Smooth muscle cell of the brain vasculature (primary cell): Measurements from ENCODE around the gene APOE.
"Not testable (repeated sequence)": the region's sequence is repeated elsewhere in the genome, so short reads cannot be mapped to it uniquely, and the experiment has no call there.

ENCODE experiments used
- DNase-seq: peaks from one replicate; pipeline ENCODE4 v3.0.0-alpha.2; 2012; ENCODE audit warnings: low read depth, low spot score

The APOE gene

GRCh38 chr19:44884566-44884965 lies 21.0 kb upstream of the APOE start:
- DNase-seq: no peak

GRCh38 chr19:44886141-44886540 lies 19.5 kb upstream of the APOE start:
- DNase-seq: no peak

- DNase-seq: no peak
These were observed 17.9 kb upstream of the APOE start for GRCh38 chr19:44887648-44888047.

GRCh38 chr19:44888335-44888734 lies 17.3 kb upstream of the APOE start:
- not testable (repeated sequence) for DNase-seq

GRCh38 chr19:44889830-44890365 lies 15.7 kb upstream of the APOE start:
- no peak for DNase-seq

- peak; percentile 99 for DNase-seq
These were observed 15.1 kb upstream of the APOE start for GRCh38 chr19:44890366-44891015.

GRCh38 chr19:44891016-44891882 lies 14.3 kb upstream of the APOE start, which contains the start of gene TOMM40:
Gene TOMM40, plus strand, starts transcription at chr19:44891254. Its CDS starts 162 bp downstream, at chr19:44891416.
- no peak for DNase-seq

- no peak for DNase-seq
These were observed 12.7 kb upstream of the APOE start for GRCh38 chr19:44892932-44893331.

GRCh38 chr19:44893332-44894051 lies 12.1 kb upstream of the APOE start:
- no peak for DNase-seq

- no peak for DNase-seq
These were observed 11.6 kb upstream of the APOE start for GRCh38 chr19:44894052-44894400.

- DNase-seq: no peak
These were observed 10.7 kb upstream of the APOE start for GRCh38 chr19:44894946-44895345.

GRCh38 chr19:44897835-44898234 lies 7.8 kb upstream of the APOE start:
- DNase-seq: no peak

- DNase-seq: no peak
These were observed 5.0 kb upstream of the APOE start for GRCh38 chr19:44900328-44901244.

GRCh38 chr19:44903216-44903601 lies 2.4 kb upstream of the APOE start:
- DNase-seq: no peak

- no peak for DNase-seq
These were observed 1.8 kb upstream of the APOE start for GRCh38 chr19:44903602-44904425.

GRCh38 chr19:44904426-44904994 lies 1.1 kb upstream of the APOE start:
- DNase-seq: no peak

- DNase-seq: no peak
These were observed 2.0 kb downstream of the APOE start for GRCh38 chr19:44907613-44908012.

- DNase-seq: no peak
These were observed 2.7 kb downstream of the APOE start for GRCh38 chr19:44908074-44908835.

GRCh38 chr19:44908836-44909261 lies 3.3 kb downstream of the APOE start:
- no peak for DNase-seq
